NCI-H1417 (cell line): ENCODE measurements around the gene NFIB.

Source experiments
- DNase-seq, 3 experiments: peaks; one replicate each; lab custom pipeline; 2025; lab: John Stamatoyannopoulos, UW

The NFIB gene

DNA sequence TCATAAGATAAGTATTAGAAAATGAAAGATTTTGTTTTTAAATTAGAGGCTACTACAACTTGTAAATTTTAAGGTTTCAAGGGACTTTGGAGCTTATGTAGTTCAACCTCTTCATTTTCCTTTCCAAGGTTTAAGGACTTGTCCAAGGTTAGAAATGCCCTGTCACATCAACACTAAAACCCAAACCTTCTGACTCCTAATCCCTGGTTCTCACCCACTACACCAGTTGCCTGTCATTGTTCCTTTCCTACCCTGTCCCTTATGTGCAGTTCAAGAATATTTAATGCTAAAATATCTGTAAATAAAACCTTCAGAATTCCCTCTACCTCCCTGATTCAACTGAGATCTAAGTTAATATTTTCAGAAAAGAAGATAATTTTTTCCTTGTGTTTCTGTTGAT is 206.4 kb downstream of the NFIB start:
- peak in 1 of 3 experiments; percentile 21 for DNase-seq

DNA sequence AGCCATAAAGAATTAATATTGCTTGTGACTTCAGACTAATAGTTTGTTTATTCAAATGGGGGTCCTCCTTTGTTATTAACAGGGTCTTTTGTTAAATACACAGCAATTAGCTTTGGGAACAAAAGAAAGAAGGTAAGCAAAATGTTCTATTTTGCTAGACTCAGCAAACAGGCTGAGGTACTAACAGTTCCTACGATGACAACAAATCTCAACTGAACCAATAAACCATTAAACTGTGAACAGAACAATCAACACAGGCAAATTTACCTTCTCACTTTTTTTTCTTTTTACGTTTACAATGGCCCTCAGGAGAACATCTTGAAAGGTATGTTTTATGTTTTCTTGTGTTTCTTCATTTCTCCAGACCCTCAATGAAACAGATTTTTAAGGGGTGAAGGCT is 207.2 kb downstream of the NFIB start:
- peak in 2 of 3 experiments; percentile 57 to 90 for DNase-seq

DNA sequence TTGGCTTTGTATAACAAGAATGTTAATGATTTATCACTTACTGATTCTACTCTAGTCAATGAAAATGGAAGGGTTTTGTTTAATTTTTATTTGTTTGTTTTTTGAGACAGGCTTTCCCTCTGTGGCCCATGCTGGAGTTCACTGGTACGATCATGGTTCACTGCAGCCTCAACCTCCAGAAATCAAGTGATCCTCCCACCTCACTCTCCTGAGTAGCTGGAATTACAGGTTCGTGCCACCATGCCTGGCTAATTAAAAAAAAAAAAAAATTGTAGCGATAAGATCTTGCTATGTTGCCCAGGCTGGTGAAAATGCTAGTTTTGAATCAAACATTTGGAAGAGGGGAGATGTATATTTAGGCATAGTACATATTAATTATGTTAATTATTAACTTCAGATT is 209.4 kb downstream of the NFIB start:
- no peak for DNase-seq

DNA sequence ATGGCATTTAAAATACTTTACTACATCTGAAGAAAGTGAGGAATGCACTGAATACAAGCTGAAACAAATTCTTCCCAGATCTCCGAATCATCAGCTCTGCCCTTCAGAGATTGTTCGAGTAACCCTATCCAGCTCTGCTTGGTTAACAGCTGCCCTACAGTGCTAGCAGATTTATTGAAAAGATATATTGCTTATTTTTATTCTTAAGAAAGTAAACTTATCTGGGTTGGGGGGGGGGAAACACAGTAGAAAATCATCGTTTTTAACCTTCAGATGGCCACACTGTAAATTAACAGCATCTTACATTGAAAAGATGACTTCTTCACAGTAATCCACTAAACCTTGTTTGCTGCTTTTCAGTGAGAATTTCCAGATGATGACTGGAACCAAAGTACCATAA is 210.8 kb downstream of the NFIB start:
- no peak for DNase-seq

DNA sequence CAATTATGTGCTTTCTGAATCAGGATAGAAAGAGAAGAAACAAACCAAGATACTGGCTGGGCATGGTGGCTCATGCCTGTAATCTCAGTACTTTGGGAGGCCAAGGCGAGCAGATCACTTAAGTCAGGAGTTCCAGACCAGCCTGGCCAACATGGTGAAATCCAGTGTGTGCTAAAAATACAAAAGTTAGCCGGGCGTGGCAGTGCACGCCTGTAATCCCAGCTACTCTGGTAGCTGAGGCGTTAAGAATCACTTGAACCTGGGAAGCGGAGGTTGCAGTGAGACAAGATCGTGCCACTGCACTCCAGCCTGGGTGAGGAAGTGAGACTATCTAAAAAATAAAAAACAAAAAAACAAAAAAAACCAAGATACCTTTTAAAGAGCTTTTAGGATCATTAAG is 214.2 kb downstream of the NFIB start:
- no peak for DNase-seq

DNA sequence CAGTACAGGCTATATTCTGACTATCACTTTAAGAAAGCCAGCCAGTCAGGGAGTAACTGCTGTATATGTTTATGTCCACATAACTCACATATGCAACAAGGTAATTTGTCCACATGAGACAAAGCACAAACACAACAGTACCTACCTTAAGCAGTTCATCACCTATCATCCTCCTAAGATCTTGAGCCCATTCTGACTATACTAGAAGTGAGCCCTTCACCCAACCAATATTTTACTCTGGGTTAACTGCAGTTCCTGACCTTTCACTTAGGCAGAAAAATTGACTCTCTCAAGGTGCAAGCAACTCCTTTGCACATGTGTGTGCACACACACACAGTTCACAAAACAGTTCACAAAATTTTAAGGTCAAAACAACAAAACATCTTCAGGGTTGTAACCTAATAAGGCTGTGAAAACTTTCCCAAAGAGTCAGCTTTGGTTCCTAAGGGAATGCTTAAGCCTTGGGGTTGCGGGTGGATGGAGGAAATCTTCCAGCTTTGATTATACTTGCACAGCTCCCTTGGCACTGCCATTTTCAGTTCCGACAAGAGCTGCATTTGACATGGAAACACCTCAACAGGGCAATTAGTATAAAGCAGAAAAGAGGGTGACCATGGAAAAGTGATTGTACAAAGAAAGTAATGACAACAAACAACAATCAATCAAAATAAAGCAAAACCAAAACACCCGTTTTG is 215.3 kb downstream of the NFIB start:
- DNase-seq = peak in 1 of 3 experiments; percentile 32

DNA sequence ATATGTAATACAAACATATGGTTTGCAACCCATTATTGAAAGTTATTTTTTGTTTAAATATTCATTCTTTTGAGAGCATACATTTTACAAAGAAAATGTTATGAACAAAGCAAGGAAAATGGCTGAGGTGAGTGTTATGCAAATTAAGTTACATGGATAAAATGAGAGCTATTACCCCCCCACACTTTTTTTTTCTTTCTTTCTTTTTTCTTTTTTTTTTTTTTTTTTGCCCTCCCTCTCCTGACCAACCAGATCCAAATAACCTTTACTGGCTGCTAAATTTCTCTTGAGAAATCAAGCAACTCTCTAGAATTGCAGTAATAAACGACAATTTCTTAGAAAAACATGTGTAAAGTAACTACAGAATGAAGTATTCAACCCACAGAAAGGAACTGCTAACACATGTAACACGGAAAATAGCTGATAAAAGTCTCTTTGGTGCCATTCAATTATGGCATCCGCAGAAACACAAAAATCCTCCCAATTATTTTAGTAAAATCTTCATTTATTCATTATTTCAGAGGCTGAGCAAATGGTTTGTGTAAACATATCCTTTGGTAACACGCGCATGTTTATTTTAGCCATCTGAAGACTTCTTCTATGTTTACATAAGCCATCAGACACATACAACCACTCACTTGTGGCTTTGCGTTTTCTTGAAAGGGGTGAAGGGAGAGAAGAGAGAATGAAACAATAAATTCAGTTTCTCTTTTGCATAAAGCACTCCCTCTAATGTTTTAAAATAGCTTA is 216.1 kb downstream of the NFIB start:
- peak in 1 of 3 experiments; percentile 32 for DNase-seq

DNA sequence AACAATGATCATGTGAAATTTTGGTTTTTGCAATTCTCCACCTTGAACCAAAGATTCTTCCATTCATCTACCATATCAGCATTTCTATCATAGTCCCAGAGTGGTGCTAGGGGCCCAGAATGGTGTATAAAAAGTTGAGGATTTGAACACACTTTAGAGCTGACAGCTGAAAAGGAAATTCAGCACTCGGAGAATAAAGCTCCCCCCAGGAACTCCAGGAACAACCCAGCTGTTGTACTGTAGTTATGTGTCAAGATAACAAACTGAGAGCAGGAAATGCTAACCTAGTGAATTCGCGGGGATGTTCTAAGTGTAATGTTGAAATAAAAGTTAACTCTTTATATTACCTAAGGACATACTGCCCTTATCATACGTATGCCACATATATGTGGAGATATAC is 216.7 kb downstream of the NFIB start:
- DNase-seq = no peak

DNA sequence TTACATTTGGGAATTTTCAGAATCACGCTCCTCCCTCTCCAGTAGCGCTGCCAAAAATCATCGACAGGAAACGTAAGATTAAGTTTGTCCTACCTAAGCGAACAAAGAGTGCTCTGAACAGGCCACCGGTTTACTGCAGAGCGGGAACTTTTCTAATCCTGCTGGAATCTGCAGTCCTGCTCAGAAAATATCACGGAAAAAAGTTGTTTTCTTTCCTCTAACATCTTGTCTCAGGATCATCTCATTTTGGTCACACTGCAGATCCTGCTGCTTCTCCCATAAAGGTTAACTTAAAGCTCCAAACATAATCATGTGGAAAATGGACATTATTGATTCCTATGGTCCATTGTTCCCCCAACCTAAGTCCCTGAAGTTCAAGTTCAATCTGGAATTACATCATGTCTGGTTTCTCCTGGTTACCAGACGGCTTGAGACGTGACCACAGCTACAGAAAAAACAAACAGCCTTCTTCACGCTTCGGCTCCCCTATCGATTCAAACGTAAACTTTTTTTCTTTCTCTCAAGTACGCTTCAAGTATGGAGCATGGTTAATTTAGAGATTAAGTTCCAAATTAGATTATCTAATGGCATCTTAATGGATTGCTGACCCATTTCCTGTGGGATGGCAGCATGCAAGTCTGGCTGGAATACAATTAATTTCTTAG is 217.6 kb downstream of the NFIB start:
- peak in 2 of 3 experiments; percentile 3 to 67 for DNase-seq

DNA sequence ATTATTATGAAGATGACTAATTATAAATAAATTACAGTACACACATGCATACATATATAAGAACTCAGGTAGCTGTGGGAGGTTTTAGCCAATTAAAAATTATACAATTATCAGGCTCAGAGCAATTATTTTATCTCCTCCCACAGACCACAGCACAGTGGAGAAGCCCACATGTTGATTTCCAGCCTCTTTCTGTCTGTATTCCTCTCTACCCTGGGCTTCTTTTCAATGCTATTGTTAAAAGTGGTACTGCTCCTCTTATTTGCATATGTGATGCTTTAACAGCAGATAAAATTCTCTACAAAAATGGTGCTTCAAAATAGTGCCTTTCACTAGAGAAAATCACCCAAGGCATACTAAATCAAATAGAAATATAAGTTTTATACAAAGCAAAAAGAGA is 218.7 kb downstream of the NFIB start:
- no peak for DNase-seq

DNA sequence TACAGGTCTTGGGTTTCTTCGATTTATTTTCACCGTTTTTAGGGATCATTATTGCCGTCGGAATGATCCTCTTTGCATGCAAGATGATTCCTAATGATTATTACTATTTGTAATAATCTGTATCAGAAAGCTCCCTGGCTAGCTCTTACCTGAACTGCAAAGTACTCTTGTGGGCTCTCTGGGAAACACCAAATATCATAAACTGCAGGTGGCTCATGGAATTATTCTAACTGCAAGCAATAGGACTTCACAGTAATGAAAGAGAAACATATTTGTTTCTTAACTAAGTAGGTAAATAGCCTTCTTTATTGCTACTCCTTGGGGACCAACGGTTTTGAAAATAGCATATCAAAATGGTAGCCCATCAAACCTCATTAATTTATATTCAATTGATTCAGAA is 219.4 kb downstream of the NFIB start:
- peak in 1 of 3 experiments; percentile 6 for DNase-seq

DNA sequence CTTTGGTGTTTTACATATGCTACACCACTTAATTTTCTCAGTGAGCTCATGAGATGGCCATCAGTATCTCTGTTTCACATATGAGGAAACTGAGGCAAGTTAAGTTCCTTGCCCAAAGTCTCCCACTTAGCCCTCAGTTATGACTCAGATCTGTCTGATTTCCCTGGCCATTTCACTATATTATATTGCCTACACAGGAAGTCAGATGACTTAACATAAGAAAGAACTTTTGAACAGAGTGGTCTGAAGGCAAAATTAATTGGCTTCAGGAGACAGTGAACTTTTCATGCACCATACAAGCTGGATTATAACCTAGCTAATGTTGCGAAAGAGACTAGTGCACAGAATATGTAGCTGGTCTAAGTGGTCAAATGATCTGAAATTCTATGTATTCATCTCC is 221.6 kb downstream of the NFIB start:
- DNase-seq = no peak

DNA sequence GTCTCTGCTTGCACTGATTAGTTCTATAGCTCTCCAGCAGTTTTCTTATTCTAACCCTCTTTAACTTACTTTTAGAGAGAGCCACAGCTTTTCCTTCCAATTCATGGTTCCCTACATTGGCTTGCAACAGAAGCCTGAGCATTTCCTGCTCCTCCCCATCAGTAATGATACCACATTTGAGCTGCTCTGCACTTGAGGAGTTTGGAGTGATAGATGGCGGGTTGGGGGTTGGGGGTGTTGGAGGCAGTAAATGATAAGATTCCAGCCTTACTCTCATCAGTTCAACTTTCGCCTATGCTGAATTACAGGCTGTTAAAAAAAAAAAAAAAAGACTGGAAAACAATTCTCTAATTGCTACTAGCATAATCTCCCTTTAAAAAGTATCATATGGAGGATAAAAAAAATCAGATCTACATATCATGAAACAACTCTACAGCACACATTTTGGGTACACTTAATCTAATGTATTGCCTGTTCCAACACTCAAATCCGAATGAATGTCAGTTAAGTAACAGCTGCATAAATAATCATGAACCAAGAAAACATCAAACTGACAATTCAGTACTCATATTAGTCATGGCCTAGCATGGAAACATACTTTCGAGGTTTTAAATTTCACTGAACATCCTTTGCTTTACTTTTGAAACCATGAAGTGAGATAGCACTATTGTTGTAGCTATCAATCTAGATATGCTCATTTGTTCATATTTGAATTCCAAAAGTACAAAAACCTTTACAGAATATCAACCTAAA is 224.7 kb downstream of the NFIB start:
- DNase-seq = no peak

DNA sequence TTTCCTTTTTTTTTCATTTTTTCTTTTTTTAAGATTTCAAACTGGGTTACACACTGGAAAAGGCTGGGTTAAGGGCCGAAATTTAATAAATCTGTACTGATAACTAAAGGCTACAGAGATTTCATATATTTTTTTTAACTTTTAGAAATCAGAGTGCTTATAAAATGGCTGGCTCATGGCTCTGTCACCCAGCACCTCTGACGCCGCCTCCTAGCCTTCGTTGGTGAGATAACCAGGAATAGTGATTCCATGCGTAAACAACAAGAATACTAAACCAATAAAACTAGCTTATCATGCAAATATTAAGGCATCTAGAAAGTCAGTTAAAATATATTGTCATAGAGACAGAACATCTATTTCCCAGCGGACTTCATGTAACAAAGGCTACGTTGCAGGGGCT is 226.4 kb downstream of the NFIB start:
- no peak for DNase-seq

DNA sequence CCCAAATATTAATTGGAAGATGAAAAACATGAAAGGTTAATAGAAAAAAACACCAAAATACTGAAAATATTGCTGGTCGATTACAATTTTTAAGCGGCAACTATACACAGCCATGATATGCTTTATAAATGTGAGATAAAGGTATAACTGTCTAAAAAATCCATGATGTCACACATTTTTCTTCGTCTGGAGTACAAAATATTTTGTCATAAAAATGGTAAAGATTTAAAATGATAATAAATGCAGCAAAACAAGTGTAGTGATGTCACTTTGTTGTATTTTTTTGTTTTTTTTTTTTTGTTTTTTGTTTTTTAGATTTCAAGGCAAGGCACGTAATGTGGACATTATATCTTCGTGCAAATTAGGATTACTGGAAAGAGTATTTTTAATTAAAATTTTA is 227.4 kb downstream of the NFIB start:
- no peak for DNase-seq

DNA sequence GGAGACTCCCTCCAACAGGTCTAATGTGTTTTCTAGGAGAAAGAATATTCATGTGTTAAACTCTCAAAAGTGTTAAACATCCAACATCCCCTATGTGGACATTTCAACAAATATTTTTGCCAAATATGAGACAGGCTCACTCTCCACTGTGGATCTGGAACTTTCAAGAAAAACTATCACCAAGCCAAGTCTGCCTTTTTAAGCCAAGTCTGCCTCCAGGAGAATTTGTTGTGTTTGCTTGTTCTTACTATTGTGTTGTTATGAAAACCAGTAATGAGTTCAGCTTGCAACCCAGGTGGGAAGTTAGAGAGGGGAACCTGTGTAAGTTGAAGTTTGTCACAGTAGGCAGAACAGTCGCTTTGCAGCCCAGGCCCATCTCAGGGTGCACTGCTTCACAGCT is 228.1 kb downstream of the NFIB start:
- DNase-seq = no peak

DNA sequence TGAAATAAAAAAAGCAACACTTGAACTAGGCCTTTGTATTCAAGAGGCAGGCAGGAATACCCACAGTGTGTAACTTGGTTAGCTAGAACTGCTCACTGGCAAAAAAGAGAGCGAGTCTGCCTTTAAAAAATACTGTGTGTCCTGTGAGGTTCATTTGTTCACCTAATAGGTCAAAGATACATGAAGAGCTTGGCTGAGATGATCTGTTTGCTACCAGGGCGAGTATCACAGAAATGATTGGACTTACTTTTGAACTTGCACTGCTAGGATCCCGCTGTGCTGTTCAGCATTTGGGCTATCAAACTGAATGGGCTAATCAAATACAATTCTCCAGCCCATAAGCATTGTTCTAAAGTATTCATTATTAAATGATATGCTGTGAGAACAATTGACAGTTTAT is 229.1 kb downstream of the NFIB start:
- peak in 1 of 3 experiments; percentile 29 for DNase-seq

DNA sequence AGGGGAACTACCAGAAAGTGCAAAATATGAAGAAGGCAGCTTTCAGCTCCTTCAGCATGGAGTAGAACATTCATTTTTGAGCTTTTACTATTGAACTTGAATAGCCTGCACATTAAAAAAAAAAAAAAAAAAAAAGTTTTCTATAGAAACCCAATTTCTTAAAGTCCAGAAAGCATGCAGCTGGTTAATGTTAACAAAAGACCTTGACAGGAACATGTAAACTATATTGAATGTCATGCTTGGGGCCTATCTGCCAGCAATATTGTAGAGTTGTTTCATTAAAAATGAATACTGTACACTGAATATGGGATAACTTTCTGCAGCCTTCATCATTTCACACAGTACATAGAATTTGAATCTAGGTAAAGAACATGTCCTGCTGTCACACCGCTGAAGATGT is 230.6 kb downstream of the NFIB start:
- DNase-seq = no peak

DNA sequence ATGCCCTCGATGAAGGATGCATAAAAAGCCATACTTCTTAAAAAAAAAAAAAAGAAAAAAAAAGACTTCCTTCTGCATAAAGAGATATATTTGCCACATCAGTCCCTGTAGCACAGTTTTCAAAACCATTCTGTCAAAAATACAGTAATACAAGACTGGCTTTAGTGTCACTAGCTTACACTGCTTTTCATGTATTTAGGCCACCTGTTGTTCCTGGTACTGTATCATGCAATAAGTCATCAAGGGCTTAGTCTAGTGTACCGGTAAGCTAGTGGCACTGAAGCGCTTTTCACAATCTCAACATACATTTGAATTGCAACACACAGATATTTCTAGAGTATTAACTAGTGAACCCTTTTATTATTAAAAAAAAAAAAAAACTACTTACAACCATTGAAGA is 231.2 kb downstream of the NFIB start:
- DNase-seq = no peak

DNA sequence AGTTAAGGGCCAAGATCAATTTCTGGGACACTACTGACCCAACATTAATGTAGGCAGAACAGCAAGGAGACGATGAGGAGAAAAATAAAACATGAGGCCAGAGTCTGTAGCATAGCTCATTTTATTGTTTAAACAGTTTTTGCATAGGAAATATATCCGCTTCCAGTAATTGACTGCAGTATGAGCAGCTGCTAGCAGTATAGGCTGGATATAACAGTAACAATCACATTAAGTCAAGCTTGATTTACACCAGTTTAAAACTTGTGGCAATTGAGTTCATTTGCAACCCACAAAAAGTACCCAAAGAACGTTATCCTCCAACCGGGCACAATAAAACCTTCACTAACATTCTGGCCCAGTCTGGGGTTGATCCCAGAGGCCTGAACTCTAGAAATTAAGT is 232.2 kb downstream of the NFIB start:
- DNase-seq = no peak

DNA sequence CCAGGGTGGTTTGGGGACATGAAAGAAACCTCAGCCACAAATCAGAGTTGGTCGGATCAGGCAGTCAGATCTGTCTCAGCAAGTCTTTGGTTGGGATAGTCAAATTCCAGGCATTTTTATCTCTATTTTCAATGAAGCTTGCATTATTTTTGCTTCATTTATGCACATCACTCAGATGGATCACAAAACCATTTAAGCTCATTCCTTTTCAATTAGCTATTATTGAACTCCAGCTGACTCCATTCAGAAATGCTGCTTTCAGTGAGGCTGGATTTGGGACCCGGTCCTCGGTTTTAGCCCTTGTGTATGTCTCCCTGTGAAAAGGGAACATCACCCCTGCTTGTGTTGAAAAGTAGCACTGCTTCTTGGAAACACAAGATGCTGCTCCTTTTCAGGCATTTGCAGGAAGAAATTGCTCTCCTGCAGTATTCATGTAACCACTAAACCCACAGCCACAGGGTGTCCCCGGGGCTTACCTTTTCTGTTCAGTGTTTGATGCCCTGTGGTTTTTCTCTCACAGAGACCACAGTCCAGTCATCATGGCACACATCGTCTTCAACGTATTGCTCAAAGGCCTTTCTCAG is 232.9 kb downstream of the NFIB start:
- DNase-seq = no peak

DNA sequence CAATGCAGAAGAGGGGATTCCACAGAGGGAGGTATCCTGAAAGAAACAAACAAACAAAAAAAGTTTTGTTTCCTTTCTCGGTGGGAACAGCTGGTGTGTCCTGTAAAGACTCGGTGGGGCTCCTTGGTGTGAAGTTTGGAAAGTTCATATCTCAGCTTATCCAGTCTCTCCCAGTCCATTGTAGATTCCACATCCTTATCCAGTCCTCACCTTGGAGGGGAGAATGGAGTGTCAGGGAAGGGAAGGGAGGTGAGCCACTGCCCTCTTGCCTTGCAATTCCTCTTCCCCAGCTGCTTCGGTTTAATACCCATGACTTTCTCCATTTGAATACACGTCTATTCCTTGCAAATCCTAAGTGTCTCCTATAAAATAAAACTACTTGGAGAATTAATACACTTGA is 234.5 kb downstream of the NFIB start:
- no peak for DNase-seq
